DMS53 treated with DMSO at 0.1 percent for 48 hours (cell line): Measurements from ENCODE around the gene SOWAHA.
A peak's percentile ranks its signal among the peaks of the same experiment; 100 is the strongest.
"Not testable (repeated sequence)": the region's sequence is repeated elsewhere in the genome, so short reads cannot be mapped to it uniquely, and the experiment has no call there.

Experiments used
- DNase-seq: peaks from one replicate; lab custom pipeline; 2025; ENCODE audit not compliant: unreplicated experiment; lab: John Stamatoyannopoulos, UW

Gene SOWAHA

DNA sequence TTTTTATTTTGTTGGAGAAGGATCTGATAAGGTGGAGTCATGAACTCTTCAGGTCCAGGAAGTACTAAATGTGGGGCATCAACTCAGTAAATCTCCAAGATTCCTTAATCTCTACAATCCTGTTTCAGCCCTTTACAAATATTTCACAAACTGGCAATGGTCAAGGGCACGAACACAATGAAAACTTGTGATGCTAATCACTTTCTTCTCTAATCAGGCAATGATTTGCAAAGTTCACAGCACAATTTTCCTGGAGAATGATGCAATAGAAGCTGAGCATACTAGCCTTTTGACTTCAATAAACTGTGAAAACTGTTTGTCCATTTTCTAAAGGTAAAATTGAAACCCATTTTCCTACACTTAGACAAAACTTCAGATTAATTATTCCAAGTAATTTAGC, 36.2 kb downstream of the SOWAHA start:
- DNase-seq, result no peak

DNA sequence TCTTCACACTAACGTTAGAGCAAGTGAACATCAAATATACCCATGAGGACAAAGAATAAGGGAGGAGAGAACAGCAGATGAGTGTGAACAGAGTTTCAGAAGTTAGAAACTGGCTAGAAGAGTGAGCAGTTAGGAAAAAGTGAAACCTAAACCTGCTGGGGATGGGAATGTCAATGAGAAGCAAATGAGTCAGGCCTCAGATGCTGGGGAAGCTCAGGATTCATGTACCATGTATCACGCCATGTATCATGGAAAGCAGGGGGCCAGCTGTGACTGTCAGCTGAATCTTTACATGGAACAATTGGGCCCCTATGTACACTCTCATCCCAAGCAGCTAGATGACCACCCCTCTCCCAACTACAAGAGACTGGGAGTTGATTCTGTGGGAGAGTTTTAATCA, 37.0 kb downstream of the SOWAHA start:
- DNase-seq, result no peak

DNA sequence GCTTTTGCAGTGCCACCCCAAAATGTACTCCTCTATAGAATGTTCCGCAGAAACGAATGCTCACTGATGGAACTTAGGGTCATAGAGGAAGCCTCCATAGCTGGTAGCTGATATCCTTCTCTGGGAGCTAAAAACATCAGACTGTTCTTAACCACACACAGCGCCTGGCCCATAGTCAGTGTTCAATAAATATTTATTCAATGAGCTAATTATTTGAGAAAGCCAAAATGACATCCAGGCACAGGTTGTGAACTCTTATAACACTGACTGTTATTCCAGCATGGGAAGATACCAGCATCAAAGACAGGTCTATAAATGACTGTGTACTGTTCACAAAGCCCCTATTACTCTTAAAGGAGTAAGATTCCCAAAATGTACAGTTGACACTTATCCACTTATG, 40.2 kb downstream of the SOWAHA start:
- DNase-seq, result peak; percentile 9

DNA sequence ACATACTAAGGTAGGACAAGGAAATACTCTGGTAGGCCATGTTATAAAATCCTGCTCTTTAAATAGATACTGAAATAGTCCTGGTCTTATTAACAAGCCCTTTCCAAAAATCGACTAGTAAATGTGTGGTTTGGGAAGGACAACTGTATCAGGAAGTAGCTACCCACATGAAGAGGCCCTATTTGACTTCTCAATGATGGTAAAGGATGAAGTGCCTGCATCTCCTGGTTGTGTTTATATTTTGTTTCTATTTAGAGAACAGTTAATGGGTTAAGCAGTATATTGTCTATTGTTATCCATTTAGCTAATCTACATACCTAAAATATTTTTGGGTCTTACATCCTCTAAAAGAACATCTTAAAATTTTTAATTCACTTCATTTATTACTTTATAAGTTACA, 40.7 kb downstream of the SOWAHA start:
- no peak for DNase-seq

DNA sequence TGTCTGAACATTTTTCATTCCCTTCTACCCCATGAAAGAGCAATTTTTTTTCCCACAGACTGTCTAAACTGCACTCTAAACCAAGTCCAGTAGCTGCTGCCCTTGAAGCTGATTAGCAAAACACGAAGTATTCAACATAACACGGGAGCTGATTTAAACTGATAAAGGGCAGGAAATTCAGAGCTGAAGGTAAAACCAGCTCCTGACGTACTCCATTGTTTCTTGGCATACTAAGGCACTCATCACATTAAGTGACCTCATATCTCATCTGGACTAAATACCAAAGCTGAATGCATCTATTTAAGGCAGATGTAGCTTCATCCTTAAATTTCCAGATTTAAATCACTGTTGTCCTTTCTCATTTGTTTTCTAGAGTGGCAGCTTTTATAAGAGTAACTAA, 41.2 kb downstream of the SOWAHA start:
- DNase-seq, result no peak

DNA sequence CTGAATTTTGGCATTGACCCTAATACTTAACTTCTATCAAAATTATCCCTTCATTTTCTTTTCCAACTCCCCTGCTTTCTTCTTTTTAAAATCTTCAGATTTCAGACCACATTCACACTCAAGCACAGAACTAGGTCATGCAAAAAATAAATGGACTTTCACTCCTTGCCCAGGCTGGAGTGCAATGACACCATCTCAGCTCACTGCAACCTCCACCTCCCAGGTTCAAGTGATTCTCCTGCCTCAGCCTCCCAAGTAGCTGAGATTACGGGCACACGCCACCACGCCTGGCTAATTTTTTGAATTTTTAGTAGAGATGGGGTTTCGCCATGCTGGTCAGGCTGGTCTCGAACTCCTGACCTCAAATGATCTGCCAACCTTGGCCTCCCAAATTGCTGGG, 41.9 kb downstream of the SOWAHA start:
- not testable (repeated sequence) for DNase-seq

DNA sequence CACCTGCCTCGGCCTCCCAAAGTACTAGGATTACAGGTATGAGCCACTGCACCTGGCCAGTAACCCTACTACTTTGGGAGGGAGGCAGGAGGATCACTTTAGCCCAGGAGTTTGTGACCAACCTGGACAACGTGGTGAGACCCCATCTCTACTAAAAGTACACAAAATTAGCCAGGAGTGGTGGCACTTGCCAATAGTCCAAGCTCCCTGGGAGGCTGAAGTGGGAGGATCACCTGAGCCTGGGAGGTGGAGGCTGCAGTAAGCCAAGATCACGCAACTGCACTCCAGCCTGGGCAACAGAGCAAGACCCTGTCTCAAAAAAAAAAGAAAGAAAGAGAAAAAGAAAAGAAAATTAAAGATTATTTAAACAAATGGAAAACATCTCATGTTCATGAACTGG, 42.9 kb downstream of the SOWAHA start:
- no peak for DNase-seq

DNA sequence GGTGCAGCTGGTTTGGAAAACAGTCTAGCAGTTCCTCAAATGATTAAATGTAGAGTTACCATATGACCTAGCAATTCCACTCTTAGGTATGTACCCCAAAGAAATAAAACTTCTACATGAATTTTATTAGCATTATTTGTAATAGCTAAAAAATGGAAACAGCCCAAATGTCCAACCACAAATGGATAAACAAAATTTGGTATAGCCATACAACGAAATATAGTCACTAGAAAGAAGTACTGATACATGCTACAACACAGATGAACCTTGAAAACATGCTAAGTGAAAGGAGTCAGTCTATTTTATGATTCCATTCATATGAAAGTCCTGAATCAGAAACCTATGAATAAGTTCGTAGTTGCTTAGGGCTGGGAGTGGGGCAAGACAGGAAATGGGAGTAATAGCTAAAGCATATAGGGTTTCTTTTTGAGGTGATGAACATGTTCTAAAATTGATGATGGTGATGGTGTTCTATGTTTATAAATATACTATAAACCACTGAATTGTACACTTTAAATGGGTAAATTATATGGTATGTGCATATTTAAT, 46.9 kb downstream of the SOWAHA start:
- DNase-seq, result no peak

DNA sequence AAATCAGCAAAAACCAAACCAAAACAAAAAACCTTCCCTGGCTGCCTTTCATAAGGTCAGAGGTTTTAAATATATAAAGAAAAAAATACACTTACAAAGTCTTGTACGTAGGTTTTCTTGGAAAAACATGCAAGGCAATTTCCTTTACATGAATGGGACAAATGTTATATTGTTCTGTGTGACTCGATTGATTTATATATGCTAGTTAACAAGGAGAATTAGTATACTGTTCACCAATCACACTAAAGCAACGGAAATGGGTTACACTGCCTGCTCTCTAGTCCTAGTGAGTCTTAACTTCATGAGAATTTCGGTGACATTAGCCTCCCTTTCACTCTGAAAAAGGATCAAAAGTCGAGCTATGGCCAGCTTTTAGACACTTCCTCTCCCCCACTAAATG, 47.6 kb downstream of the SOWAHA start:
- DNase-seq, result no peak

DNA sequence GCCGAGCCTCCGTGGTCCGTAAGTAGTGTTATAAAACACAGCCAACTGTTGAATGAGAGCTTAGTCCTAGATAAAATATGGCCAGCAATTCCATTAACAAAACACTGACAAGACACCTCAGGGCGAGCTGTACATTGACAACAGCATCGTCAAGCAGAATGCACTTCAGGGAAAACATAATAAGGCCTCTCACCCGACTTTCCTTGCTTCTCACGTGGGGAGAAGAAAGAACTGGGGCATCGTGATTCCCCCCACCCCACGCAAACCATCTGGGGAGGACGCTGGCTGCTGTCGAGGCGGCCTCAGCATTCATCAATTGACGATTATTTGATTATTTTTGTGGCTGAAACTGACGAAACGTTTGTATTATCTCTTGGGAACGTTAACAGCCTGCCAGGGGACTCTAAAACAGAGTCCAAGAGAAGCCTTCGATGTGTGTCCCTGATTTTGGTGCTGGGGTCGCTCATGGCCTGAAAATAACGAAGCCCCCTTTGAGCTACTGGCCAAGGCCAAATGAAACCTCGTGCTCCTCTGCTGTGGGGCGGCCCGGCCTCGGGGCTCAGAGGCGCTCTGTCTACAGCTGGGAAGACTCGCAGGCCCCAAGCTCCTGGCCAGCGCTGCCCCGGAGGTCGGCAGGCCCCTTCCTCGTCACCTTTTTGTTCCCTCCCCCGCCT, 52.7 kb downstream of the SOWAHA start:
- no peak for DNase-seq
